ENCODE measurements around the gene SPNS1. TPM values are rescaled to one million over a fixed set of nuclear protein-coding genes. Genes with fewer than 3 reads are reported as not detected.
"Not testable (repeated sequence)": the region's sequence is repeated elsewhere in the genome, so short reads cannot be mapped to it uniquely, and the experiment has no call there.

SPNS1 gene
- polyA plus RNA-seq, 2 of the 4 experiments (the other 2 are of a cell fraction) = 27.0 to 35.1 TPM

DNA sequence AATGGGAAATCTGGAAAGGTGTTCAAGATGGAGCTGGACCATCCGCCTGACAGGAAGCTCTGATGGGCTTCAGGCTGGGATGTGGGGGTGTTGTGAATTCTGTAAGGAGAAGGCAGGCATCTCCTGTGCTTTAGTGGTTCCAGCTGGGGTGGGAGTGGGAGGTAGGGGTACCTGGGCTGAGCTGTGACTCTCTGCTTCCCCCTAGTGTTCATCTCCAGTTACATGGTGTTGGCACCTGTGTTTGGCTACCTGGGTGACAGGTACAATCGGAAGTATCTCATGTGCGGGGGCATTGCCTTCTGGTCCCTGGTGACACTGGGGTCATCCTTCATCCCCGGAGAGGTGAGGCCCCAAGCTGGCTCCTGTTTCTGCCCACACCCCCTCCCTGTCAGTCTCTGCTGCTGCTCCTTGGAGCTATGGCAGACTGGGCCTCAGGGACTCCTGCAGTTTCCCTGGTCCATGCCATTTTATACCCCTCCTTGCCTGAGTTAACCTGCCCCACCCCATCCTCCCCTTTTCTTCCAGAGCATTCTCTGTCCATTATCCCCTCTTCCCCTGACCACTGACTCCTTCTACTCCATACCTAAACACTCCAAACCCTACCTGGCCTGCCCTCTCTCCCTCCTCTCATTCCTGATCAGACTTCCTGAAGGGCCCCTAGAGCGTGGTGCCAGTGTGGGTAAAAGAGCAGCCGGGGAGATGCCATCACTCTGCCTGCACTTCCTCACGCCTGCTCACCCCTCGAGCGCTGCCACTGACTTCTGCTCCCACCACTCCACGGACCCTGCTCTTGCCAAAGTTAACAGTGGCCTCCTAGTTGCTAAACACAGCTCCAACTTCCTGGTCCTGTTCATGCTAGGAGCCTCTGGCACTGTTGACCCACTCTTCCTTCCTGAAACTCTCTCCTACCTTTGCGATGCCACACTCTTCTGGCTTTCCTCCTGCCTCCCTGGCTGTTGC is 3.4 kb downstream of the SPNS1 start:
- ChIA-PET POLR2A (interaction anchor here (0.6 kb wide), 1 partner anchor 119 kb away, joined by 3 read pairs; no protein-coding TSS in a partner anchor), CTCF (interaction anchor here (0.7 to 3.8 kb wide), 12 partner anchors 9 to 97 kb away, joined by 3 to 43 read pairs (median 4); no protein-coding TSS in a partner anchor)
- 75% methylated on average over 11 of the region's 11 CpGs for WGBS (ENCODE audit: missing lambda C conversion rate)
- TF ChIP-seq, protein P1, sequence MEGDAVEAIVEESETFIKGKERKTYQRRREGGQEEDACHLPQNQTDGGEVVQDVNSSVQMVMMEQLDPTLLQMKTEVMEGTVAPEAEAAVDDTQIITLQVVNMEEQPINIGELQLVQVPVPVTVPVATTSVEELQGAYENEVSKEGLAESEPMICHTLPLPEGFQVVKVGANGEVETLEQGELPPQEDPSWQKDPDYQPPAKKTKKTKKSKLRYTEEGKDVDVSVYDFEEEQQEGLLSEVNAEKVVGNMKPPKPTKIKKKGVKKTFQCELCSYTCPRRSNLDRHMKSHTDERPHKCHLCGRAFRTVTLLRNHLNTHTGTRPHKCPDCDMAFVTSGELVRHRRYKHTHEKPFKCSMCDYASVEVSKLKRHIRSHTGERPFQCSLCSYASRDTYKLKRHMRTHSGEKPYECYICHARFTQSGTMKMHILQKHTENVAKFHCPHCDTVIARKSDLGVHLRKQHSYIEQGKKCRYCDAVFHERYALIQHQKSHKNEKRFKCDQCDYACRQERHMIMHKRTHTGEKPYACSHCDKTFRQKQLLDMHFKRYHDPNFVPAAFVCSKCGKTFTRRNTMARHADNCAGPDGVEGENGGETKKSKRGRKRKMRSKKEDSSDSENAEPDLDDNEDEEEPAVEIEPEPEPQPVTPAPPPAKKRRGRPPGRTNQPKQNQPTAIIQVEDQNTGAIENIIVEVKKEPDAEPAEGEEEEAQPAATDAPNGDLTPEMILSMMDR (IDR thresholded peaks at IDR 0.05) = peak; percentile 47
- TF ChIP-seq RAD21 (conservative IDR thresholded peaks at IDR 0.05 in 1 of 2, IDR thresholded peaks at IDR 0.05 in 1 of 2) (peak; percentile 14 to 33; a peak in 1 of 5 replicates), CHD2 (IDR thresholded peaks at IDR 0.05; ENCODE audit: low read length, partially characterized antibody) (no peak)
- peak in 1 of 2 experiments; percentile 25 for DNase-seq (ENCODE audit: low read depth in 1 of 2, low spot score in 1 of 2)
- Histone ChIP-seq H3K4me1 (peaks cover 9% of the 10 kb centered on the region; the same call in 2 of the 3 replicates), H3K27ac (no peak overlapping the region), H3K4me2 (no peak overlapping the region), H3K9me3 (no peaks in the 10 kb centered on the region), H3K4me3 (no peak overlapping the region)
- no peak for FAIRE-seq
- ATAC-seq = no peak

DNA sequence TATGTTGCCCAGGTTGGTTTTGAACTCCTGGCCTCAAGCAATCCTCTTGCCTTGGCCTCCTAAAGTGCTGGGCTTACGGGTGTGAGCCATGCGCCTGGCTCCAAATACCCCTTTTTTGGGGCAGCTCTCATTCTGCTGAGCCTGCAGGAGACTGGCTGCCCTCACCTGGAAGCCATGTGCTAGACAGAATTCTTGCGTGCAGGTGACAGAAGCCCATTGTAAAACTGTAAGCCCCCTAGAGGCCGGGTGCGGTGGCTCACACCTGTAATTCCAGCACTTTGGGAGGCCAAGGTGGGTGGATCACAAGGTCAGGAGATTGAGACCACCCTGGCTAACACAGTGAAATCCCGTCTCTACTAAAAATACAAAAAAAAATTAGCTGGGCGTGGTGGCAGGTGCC is 5.8 kb downstream of the SPNS1 start:
- H3K4me1 ChIP-seq = peaks cover 21% of the 10 kb centered on the region; the same call in 2 of the 3 replicates
- CTCF ChIA-PET = interaction anchor here (0.7 to 3.8 kb wide), 4 partner anchors 14 to 670 kb away, joined by 3 to 13 read pairs (median 4); no protein-coding TSS in a partner anchor
- ATAC-seq; POLR2A ChIA-PET; DNase-seq (ENCODE audit: low read depth in 1 of 2, low spot score in 1 of 2); H3K9me3 ChIP-seq; H3K27ac ChIP-seq; FAIRE-seq; H3K4me2 ChIP-seq; H3K4me3 ChIP-seq: not testable (repeated sequence)
- 82% methylated on average over 7 of the region's 7 CpGs for WGBS (ENCODE audit: missing lambda C conversion rate)

DNA sequence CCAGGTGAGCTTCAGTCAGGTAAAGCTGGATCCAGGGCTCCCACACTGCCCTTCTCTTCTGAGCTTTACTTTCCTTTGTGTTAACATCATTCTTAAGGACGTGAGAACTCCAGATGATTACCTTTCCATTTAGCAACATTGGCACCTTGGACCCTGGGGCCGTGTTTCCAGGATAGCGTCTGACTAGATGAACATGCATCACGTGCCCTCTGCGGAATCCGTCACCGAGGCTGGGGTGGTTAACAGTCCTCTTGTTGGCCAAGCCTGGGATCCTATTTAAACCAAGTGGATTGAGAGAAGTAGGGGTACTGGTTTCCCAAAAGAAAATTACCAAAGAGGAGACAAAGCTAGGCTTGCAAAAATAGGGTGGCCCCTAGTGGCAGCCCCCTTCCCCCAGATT is 6.4 kb downstream of the SPNS1 start:
- H3K4me3 ChIP-seq = no peak overlapping the region
- 90% methylated on average over 7 of the region's 7 CpGs for WGBS (ENCODE audit: missing lambda C conversion rate)
- no peak for DNase-seq (ENCODE audit: low read depth in 1 of 2, low spot score in 1 of 2)
- H3K27ac ChIP-seq = no peak overlapping the region
- H3K4me2 ChIP-seq = no peak overlapping the region
- H3K9me3 ChIP-seq = no peaks in the 10 kb centered on the region
- ChIA-PET POLR2A (no interaction called here), CTCF (interaction anchor here (2.0 kb wide), 1 partner anchor 36 kb away, joined by 4 read pairs; no protein-coding TSS in a partner anchor)
- TF ChIP-seq ZC3H11A (IDR thresholded peaks at IDR 0.05) (no peak), MYC (IDR thresholded peaks at IDR 0.05; ENCODE audit: borderline replicate concordance, low read length) (no peak), CBX8 (IDR thresholded peaks at IDR 0.05) (no peak), PHF8 (IDR thresholded peaks at IDR 0.05; ENCODE audit: borderline replicate concordance, low read depth) (no peak), RAD21 (conservative IDR thresholded peaks at IDR 0.05 in 1 of 2, IDR thresholded peaks at IDR 0.05 in 1 of 2) (no peak), JUNB (IDR thresholded peaks at IDR 0.05) (no peak), JUN (IDR thresholded peaks at IDR 0.05) (no peak), HOXB13 (CRISPR knock-in tag; IDR thresholded peaks at IDR 0.05; ENCODE audit: low read depth) (no peak), HOXA7 (CRISPR knock-in tag; IDR thresholded peaks at IDR 0.05) (no peak), MAZ (IDR thresholded peaks at IDR 0.05; ENCODE audit: borderline replicate concordance, low read depth, low read length) (no peak), GATA3 (IDR thresholded peaks at IDR 0.05; ENCODE audit: borderline replicate concordance) (no peak), HDAC2 (IDR thresholded peaks at IDR 0.05) (no peak), RNF2 (IDR thresholded peaks at IDR 0.05; ENCODE audit: borderline replicate concordance, low read depth) (no peak), FOSL2 (IDR thresholded peaks at IDR 0.05) (no peak), FOSL2 (CRISPR knock-in tag; IDR thresholded peaks at IDR 0.05) (no peak)
- TF ChIP-seq, protein P2, sequence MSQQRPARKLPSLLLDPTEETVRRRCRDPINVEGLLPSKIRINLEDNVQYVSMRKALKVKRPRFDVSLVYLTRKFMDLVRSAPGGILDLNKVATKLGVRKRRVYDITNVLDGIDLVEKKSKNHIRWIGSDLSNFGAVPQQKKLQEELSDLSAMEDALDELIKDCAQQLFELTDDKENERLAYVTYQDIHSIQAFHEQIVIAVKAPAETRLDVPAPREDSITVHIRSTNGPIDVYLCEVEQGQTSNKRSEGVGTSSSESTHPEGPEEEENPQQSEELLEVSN (IDR thresholded peaks at IDR 0.05; ENCODE audit: borderline replicate concordance, low read depth) = no peak
- no peak for FAIRE-seq
- H3K4me1 ChIP-seq = peaks cover 15% of the 10 kb centered on the region; the same call in 2 of the 3 replicates
- no peak for ATAC-seq

All from A549 (cell line).